Stimulated activated CD4-positive, alpha-beta T cell treated with anti-CD3 and anti-CD28 coated beads, Interleukin-4, amount 100 ng/mL, for 48 hours (primary cell): ENCODE data around the gene MNAT1.
"Not testable (repeated sequence)": the region's sequence is repeated elsewhere in the genome, so short reads cannot be mapped to it uniquely, and the experiment has no call there.

Experiments used
- DNase-seq, 2 donors: peaks; one replicate each; pipeline ENCODE4 v3.0.0-alpha.2; 2020; ENCODE audit warnings: low read depth in 2 of 2

Gene MNAT1

DNA sequence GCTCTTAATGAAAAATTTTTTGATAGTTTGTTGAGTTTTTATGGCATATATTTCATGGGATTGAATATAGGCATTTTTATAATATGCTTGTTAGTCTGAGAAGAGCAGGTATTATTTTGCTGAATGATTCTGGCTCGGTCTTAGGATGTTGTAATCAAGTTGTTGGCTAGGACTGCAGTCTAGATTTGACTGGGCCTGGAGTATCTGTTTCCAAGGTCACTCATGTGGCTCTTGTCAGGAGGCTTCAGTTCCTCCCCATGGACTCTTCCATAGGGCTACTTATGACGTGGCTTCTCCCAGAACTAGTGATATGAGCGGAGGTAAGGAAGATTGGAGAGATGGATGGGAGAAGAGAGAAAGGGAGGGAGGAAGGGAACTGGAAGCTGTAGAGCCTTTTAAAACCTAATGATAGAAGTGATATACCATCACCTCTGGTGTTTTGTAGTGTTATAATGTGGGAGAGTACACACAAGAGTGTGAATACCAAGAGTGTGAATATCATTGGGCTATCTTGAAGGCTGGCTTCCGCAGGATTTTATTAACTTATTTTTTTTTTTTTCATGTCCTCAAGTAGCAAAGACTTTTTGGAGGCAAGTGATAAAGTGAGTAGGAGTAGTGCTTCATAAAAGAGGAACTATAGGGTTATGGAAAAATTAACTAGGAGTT, 4.4 kb downstream of the MNAT1 start:
- no peak for DNase-seq

DNA sequence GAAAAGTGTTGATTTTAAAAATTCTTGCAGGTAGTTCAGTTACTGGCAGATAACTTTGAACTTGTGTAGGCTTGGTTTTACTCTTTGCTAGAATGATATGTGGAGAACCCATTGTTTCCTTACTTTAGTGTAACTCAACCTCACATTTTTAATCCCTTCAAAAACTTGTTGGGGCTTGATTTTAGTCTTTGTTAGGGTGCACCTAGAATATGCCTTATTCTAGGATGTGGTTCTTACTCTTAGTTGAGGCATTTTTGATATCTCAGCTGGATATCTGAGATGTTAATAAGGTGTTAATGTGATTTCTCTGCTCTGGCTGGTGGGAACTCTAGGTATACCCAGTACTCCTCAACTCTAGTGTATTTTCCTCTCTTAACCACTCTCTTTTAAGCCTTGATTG, 10.0 kb downstream of the MNAT1 start:
- no peak for DNase-seq

DNA sequence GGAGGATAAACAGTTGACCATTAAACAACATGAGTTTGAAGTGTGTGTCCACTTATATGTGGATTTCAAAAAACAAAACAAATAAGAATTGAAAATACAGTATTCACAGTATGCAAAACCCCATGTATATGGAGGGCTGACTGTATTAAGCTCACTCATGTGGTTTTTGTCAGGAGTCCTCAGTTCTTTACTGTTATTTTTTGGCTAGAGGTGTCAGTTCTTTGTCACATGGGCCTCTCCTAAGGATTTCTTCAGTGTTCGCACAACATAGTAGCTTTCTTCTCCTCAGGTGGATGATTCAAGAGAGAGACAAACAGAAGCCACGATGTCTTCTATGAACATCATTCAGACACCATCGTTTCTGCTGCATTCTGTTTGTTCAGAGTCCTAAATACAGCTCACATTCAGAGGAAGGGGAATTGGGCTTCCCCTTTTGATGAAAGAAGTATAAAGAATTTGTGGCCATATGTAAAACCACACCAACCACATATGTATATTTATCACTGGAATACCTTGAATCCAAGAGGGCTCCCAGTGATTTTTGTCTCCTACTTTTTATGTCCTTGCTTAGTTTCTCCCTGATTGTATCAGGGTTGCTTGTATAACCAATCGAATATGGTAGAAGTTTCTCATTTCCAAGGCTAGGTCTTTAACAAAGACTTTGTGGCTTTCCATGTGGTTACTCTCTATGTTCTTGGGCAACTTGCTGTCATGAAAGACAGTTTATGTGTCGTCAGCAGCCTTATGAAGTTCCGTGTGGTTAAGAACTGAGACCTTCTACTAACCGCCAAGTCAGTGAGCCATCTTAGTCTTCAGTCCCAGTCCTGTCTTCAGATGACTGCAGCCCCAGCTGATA, 18.9 kb downstream of the MNAT1 start:
- peak; percentile 9 to 30 for DNase-seq

DNA sequence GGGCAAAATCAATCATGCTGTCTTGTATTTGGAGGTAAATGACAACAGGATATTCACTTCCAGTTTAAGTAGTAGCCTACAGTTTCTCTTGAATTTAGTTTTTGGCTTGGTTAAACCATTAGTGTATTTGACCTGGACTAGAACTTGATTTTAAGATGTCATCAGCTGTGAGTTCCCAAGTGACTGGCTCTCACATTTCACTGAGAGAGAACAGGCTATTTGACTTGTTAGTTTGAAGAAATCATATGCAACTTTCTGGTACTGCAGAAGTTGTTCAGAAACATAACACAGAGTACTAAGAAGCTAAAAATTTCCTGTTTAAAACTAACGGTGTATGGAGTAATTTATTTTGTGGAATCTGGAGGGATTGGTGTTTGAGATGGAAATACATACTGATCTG, 22.3 kb downstream of the MNAT1 start:
- no peak for DNase-seq

DNA sequence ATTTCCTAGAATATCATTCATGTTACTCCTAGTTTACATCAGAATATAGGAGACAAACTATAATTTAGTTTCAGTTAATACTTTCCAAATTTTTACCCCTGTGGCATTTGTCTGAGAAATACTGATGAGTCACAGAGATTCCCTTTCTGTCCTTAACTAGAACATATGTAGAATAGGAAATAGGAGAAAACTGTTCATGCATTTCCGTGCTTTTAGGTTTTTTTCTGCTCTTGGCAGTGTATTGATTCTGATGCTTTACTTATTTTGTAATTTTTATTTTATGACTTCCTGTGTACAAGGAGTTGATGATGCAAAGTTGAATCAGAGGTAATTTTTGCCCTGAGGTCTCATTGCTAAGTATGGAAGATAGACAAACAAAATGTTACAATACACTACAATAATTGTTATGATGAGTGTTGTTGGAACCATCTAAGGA, 23.0 kb downstream of the MNAT1 start:
- no peak for DNase-seq

DNA sequence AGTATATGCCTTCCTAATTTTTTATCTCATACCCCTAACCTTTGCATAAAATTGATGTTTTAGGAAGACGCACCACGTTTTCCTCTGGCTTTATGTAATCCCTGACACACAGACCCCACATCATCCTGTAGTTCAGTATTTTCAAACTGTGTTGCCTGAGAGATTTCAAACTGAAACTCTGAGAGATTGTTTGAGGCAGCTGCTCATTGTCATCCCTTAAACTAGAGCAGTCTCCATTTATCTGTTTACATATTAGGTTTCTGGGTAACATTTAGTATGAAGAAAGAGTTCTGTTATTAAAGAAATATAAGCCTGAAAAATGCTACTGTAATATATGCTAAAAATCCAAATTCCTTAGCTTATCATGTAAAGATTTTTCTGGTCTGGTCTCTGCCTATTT, 24.3 kb downstream of the MNAT1 start:
- DNase-seq, result no peak

DNA sequence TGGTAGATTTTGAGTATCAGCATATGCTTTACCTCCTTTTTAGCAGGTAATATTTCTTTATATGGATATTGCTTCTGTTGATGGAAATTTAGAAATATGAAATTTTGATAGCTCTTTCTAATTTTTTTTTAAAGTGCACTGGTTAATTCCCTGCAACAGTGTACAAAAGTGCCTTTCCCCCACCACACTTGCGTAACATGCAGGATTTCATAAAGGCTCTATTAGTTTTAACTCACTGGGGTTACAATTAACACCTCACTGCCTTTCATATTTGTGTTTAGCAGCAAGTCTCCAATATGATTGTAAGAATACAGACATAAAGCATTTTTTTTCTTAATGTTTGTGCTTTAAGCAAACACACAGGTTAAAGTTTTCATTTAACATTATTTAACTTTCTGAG, 25.6 kb downstream of the MNAT1 start:
- DNase-seq, result no peak

DNA sequence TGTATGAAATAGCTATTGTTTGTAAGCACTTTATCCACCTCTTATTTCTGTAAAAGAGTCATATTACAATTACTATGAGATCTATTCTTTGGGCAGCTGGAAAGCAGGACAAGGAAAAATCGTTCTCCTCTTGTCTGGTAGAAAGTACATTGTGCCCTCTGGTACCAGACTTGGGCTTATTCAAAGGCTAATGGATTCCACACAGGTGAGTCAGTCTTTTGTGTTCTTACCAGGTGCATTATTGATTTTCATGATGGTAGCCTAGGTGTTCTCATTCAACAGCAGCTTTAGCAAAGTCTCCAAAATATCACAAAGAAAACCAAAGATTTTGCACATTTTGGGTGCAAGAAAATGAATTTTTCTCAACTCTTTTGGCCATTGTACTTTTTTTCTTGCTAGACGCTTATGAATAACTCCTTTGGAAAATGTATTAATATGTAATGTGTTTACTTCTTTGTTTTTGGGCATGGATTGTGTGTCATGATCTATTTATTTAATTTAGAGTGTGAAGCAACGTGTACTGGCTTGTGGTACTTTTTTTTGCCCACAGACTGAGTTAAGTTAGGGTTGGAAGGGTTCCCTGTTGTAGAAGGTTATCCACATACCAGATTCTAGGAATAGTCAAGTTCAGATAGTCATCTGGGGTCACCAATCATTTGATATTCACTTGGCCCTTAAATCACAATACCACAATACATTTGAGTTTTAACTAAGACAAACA, 26.2 kb downstream of the MNAT1 start:
- DNase-seq, result no peak

DNA sequence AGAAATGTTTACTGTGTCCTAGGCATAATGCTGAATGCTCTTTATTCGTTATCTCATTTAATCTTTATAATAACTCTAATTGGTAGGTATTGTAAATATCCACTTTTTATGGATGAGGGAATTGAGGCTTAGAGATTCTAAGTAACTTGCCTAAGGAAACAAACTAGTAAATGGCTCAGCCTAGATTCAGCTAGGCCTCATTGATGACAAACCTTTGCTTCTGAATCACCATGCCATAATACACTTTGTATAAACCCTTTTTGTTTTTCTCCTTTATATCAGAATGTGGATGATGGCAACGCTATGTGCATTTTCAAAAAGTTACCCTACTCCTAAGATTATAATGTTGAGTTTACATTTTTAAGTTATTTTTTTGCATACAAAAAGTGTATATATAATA, 34.0 kb downstream of the MNAT1 start:
- no peak for DNase-seq

DNA sequence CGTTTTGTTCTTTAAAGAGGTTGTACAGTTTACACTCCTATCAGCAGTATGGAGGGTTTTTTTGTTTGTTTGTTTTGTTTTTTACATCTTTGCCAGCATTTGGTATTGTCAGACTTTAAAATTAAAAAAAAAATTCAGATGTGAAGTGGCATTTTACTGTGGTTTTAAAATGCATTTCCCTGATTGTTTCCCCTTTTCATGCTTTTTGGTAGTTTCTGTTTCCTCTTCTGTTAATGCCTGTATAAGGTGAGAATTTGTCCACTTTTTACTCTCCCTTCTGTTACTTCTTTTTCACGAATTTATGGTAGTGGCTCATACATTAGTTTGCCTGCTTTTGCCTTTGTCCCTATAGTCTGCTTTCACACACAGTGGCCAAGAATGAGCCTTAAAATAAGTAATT, 36.6 kb downstream of the MNAT1 start:
- no peak for DNase-seq

DNA sequence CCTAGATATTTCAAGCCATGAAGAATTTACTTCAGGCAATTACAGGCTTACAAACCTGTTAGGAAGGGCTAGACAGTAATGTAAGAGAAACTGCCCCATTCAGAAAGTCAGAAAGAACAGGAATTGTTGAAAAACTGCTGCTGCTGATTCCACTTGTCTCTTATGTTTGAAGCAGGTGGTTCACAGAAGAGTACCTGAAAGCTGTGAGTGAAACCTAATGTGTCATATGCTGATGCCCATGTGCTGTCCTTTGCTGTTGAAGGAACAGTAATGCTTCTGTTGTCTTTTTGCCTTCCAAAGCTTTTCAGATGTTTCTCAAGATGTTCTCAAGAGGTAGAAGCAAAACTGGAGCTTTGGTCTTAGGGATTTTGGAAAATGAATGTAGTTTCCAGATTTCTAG, 39.0 kb downstream of the MNAT1 start:
- no peak for DNase-seq

DNA sequence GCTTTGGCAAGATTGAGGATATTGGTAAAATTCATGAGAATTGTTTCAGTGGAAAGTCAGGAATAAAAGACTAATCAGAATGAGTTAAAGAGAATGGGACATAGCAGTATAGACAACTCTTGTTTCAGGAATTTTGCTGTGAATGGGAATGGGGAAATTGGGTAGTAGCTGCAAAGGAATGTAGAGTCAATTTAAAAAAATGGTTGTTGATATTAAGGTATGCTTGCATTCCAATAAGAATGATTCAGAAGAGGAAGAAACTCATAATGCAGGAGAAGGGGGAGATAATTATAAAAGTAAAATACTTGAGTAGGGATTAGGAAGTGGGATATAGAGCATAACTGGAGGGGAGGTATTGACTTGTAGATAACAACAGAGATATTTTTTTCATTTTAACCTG, 40.7 kb downstream of the MNAT1 start:
- no peak for DNase-seq

DNA sequence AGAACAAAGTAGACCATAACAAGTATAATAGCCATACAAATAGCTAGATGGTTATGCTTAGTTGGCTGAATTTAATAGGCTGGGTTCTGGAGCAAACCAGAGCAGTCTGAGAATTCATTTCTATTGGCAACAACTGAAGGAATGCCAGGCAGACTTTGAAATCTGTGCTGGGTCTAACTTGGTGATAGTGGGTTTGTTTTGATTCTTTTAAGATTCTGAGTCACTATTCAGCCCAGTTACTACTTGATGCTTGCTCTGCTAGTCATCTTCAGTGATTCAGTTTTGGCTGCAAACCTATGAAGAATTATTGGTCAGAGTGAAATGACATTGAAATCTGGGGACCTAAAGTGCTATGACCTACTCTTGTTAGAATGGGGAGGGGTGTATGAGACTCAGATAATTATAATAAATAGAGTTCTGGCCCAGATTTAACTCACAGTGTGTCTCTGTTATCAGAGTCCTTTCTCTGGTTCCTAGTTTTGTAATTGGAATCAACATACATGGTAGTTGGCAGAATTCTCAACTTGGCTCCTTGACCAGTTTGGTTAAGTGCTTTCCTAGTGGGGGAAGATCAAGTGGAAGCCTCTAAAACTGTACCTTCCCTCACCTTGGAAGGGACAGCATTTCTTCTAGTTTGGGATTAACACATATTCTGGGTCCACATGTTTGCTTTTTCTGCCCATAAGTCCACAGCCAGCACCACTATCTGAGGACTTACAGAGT, 43.5 kb downstream of the MNAT1 start:
- DNase-seq, result no peak

DNA sequence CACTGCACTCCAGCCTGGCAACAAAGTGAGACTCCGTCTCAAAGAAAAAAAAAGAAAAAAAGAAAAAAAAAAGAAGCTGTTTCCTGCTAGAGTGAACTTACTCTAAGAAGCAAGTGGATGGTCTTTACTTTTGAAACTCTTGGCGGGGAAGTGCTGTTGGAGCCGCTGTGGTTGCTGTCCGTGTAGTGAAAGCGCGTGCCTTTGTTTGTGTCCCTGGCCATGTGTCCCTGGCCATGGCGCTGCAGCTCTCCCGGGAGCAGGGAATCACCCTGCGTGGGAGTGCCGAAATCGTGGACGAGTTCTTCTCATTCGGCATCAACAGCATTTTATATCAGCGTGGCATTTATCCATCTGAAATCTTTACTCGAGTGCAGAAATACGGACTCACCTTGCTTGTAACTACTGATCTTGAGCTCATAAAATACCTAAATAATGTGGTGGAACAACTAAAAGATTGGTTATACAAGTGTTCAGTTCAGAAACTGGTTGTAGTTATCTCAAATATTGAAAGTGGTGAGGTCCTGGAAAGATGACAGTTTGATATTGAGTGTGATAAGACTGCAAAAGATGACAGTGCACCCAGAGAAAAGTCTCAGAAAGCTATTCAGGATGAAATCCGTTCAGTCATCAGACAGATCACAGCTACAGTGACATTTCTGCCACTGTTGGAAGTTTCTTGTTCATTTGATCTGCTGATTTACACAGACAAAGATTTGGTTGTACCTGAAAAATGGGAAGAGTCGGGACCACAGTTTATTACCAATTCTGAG, 45.4 kb downstream of the MNAT1 start:
- DNase-seq, result not testable (repeated sequence)

DNA sequence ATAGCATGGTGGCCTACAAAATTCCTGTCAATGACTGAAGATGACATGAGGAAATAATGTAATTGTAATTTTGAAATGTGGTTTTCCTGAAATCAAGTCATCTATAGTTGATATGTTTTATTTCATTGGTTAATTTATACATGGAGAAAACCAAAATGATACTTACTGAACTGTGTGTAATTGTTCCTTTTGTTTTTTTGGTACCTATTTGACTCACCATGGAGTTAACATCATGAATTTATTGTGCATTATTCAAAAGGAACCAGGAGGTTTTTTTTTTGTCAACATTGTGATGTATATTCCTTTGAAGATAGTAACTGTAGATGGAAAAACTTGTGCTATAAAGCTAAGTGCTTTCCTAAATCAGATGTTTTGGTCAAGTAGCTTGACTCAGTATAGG, 46.0 kb downstream of the MNAT1 start:
- DNase-seq, result not testable (repeated sequence)

DNA sequence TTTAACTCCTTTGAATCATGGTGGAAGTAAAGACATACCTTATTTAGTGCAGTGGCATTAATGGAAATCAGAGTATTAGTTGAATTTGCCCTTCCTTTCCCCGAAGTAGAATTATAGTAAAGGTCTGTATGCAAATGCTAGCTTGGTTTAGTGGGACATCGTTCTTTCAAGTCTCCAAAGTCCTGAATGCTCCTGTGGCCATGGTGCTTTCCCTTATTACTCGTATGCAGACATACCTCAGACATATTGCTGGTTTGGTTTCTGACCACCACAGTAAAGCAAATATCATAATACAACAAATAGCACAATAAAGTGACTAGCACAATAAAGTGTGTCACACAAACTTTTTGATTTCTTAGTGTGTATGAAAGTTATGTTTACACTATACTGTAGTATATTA, 52.3 kb downstream of the MNAT1 start:
- DNase-seq, result no peak

DNA sequence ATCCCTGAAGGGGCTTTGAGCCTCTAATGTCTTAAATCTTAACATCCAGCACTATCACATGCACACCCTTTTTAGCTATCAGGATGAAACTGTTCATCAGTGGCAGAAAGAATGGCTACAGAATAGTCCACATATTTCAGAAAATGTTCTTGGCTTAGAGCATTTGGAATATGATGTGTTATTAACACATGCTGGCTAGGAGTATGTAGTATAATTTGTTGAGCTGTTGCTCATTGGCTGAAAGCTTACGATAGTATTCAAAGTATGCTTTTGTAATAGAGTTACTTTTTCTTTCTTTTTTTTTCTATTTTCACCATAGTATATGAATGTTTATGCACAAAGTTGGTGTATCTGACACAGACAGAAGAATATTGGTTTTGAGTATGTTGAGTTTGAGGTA, 55.1 kb downstream of the MNAT1 start:
- DNase-seq, result no peak

DNA sequence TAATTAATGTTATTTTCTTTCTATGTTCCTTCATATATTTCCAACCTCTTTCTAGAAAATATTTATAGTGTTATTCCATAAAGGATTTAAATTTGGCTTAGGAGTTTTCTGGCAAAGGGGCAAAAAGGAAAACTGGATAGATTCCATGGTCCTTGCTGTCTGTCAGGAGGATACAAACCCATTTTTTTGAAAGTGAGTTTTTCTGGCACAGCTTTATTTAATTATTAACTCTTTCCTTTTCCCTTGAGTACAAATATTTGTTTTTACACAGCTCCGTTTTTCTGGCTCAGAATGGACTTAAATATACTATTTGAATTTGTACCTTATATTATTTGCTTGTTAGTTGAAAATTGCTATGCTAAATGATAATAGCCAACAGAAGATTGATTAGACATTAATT, 56.3 kb downstream of the MNAT1 start:
- DNase-seq, result no peak

DNA sequence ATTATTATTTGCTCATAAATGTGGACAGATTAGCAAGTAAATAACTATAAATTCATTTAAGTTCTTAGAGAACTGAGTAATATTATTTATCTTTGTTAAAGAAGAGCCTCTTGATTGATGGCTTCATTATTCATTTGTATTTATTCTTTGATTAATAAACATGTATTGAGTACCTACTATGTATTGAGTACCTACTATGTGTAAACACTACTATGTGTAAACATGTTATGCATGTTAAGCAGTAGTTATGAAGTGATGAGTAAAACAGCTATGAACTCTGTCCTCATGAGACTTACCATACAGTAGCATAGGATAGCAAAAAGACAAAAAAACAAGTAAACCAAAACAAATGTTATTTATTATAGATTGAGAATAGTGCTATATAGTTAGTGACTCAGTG, 61.9 kb downstream of the MNAT1 start:
- no peak for DNase-seq

DNA sequence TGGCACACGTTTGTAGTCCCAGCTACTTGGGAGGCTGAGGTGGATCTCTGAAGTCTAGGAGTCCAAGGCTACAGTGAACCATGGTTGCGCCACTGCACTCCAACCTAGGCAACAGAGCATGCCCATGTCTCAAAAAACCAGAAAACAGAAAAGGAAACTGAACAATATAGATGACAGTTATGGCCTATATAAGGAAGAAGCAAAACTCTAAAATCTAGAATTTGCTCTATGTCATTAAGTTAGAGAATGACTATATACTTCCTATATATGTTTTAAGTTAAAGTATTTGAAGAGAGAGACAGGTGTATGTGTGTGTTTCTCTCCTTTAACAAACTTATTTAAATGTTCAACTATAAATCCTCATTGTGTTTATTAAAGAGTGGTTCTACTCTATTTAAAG, 65.8 kb downstream of the MNAT1 start:
- no peak for DNase-seq

DNA sequence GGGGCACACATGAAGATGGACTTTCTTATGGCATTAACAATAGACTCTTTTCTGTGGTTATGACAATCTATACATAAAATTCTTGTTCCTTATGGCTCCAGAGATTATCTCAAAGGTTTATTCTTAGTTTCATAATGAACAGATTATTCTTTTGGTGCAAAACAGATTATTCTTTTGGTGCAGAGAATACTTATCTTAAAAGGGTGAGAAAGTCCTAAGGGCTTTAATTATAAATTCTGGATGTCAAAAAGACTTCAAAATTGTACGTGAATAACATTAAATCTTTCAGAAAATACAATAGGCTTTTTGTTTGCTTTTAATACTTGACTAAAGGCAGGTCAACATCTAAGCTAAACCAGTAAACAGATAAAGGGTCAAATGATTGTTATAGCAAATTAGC, 69.3 kb downstream of the MNAT1 start:
- no peak for DNase-seq
